OCI-LY3 (cell line): ENCODE measurements around the gene NELL2.

ENCODE experiments used
- EZH2phosphoT487 ChIP-seq: fragments of 200-600 bp; shearing (Covaris generic); IDR thresholded peaks from 2 replicates; pipeline ENCODE4 v1.6.1; 2018; ENCODE audit warnings: antibody characterized with exemption, mixed run types, low read depth
- TF ChIP-seq, protein P1 (sequence below): fragments of 200-600, 300-600 bp; sonication (generic); IDR thresholded peaks from 2 replicates; pipeline ENCODE4 v1.5.1; 2014; ENCODE audit warnings: antibody characterized with exemption, low read length, low read depth

DNA sequence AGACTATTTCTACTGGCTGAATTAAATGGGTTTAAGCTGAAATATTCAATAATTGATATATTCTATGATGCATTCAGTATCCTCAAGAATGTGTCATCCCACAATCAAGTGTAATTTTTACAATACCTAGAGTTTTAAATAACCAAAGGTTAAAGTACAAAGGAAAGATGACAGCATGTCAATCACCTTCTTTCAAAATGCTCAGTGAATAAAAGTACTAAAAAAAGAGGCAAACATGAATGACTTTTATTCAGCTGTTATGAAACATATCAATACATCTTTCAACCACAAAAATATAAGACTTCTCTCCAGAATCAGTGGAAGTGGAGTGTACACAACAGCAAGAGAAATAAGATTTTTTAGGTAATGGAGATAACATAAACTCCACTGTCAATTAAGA lies 72.0 kb downstream of the NELL2 start:
- TF ChIP-seq, protein P1, sequence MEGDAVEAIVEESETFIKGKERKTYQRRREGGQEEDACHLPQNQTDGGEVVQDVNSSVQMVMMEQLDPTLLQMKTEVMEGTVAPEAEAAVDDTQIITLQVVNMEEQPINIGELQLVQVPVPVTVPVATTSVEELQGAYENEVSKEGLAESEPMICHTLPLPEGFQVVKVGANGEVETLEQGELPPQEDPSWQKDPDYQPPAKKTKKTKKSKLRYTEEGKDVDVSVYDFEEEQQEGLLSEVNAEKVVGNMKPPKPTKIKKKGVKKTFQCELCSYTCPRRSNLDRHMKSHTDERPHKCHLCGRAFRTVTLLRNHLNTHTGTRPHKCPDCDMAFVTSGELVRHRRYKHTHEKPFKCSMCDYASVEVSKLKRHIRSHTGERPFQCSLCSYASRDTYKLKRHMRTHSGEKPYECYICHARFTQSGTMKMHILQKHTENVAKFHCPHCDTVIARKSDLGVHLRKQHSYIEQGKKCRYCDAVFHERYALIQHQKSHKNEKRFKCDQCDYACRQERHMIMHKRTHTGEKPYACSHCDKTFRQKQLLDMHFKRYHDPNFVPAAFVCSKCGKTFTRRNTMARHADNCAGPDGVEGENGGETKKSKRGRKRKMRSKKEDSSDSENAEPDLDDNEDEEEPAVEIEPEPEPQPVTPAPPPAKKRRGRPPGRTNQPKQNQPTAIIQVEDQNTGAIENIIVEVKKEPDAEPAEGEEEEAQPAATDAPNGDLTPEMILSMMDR: no peak
- TF ChIP-seq EZH2phosphoT487: no peak
